H1 (cell line): ENCODE measurements around the gene PRTN3. TPM values are rescaled to one million over a fixed set of nuclear protein-coding genes. Genes with fewer than 3 reads are reported as not detected.

Experiments
- CTCF ChIA-PET: fragments of 300-600 bp; sonication (Branson Sonifier 250); formaldehyde crosslinking; loops from one replicate; lab custom pipeline; 2021; ENCODE audit not compliant: partially characterized antibody; lab: Charles Lee
- POLR2A ChIA-PET: fragments of 300-600 bp; sonication (Branson Sonifier 250); formaldehyde crosslinking; loops from one replicate; lab custom pipeline; 2021; ENCODE audit warnings: inconsistent platforms; ENCODE audit not compliant: partially characterized antibody; lab: Charles Lee
- DNase-seq, 2 experiments: peaks; one replicate each; pipeline versions ENCODE4 v3.0.0 to v3.0.0-alpha.2; 2010 to 2022; ENCODE audit warnings: low spot score in 2 of 2, low read depth in 1 of 2, mixed read lengths in 1 of 2
- FAIRE-seq: peaks from 2 replicates; lab custom pipeline; 2011; peaks lifted over from hg19 to GRCh38; lab: Jason Lieb, UNC
- H2AFZ ChIP-seq: 2 replicates; pipeline ENCODE4 v1.8.1; 2012; ENCODE audit warnings: low read length, inconsistent platforms
- H2AK5ac ChIP-seq: 2 replicates; pipeline ENCODE4 v1.6.1; 2013; ENCODE audit warnings: low read depth, low read length
- H2BK120ac ChIP-seq: replicated peaks from 2 replicates; pipeline ENCODE3; 2013; ENCODE audit warnings: low read depth, low read length, inconsistent platforms
- H2BK12ac ChIP-seq: 2 replicates; pipeline ENCODE4 v1.6.1; 2013; ENCODE audit warnings: low read depth, low read length
- H2BK15ac ChIP-seq: 2 replicates; pipeline ENCODE4 v1.6.1; 2013; ENCODE audit warnings: low read length
- H2BK20ac ChIP-seq: 2 replicates; pipeline ENCODE4 v1.6.1; 2013; ENCODE audit warnings: low read length
- H2BK5ac ChIP-seq: 2 replicates; pipeline ENCODE4 v1.6.1; 2013; ENCODE audit warnings: low read depth, low read length
- H3K14ac ChIP-seq: 2 replicates; pipeline ENCODE4 v1.6.1; 2013; ENCODE audit warnings: inconsistent platforms; ENCODE audit not compliant: insufficient read length
- H3K18ac ChIP-seq: 2 replicates; pipeline ENCODE4 v1.6.1; 2013; ENCODE audit warnings: low read length; ENCODE audit errors: extremely low read depth
- H3K23ac ChIP-seq: 2 replicates; pipeline ENCODE4 v1.6.1; 2013; ENCODE audit warnings: inconsistent platforms; ENCODE audit not compliant: insufficient read length
- H3K23me2 ChIP-seq: 2 replicates; pipeline ENCODE4 v1.6.1; 2013; ENCODE audit warnings: low read depth, low read length
- H3K27ac ChIP-seq: 2 replicates; pipeline ENCODE4 v1.6.1; 2011; ENCODE audit warnings: low read depth, low read length, inconsistent platforms
- H3K27me3 ChIP-seq, 4 experiments: replicated peaks in 1 of 4; 1 replicate in 1 of 4; 2 replicates in 3 of 4; pipeline versions ENCODE4 v1.6.1 to v1.8.1; 2011 to 2013; ENCODE audit warnings: low read length in 3 of 4, mild to moderate bottlenecking in 3 of 4, inconsistent platforms in 2 of 4, mixed read lengths in 2 of 4, moderate library complexity in 1 of 4; ENCODE audit not compliant: control insufficient read depth in 3 of 4, insufficient read depth in 3 of 4; ENCODE audit errors: extremely low read depth in 1 of 4
- H3K36me3 ChIP-seq, 4 experiments: 2 replicates each; pipeline versions ENCODE4 v1.6.1 to v1.8.1; 2011 to 2013; ENCODE audit warnings: mild to moderate bottlenecking in 4 of 4, low read length in 3 of 4, moderate library complexity in 2 of 4, control low read depth in 1 of 4, inconsistent platforms in 1 of 4; ENCODE audit not compliant: insufficient read depth in 4 of 4, control insufficient read depth in 2 of 4
- H3K4ac ChIP-seq: replicated peaks from 2 replicates; pipeline ENCODE3; 2013; ENCODE audit warnings: low read length, low read depth, mixed read lengths, inconsistent platforms; ENCODE audit not compliant: insufficient read length
- H3K4me1 ChIP-seq, 4 experiments: replicated peaks in 1 of 4; 1 replicate in 1 of 4; 2 replicates in 3 of 4; pipeline versions ENCODE4 v1.6.1 to v1.8.1; 2011 to 2013; ENCODE audit warnings: low read length in 3 of 4, inconsistent platforms in 2 of 4, mixed read lengths in 1 of 4; ENCODE audit not compliant: insufficient read depth in 4 of 4, control insufficient read depth in 3 of 4
- H3K4me2 ChIP-seq, 2 experiments: 2 replicates each; pipeline versions ENCODE4 v1.6.1 to v1.8.1; 2011 to 2013; ENCODE audit warnings: low read depth in 2 of 2, low read length in 2 of 2, control low read depth in 1 of 2, inconsistent platforms in 1 of 2, mild to moderate bottlenecking in 1 of 2; ENCODE audit not compliant: insufficient read depth in 1 of 2
- H3K4me3 ChIP-seq, 4 experiments: fragments of 200-600, 300-600 bp in 1 of 4; sonication (generic), shearing (Covaris generic), sonication (Bioruptor Twin) in 1 of 4; 2 replicates each; pipeline versions ENCODE4 v1.5.1 to v1.8.1; 2011 to 2016; ENCODE audit warnings: low read length in 4 of 4, low read depth in 3 of 4, control low read depth in 2 of 4, inconsistent platforms in 2 of 4, mild to moderate bottlenecking in 2 of 4, mixed read lengths in 1 of 4, moderate library complexity in 1 of 4; ENCODE audit not compliant: insufficient read depth in 2 of 4; ENCODE audit errors: extremely low read depth in 1 of 4
- H3K56ac ChIP-seq: replicated peaks from 2 replicates; pipeline ENCODE3; 2013; ENCODE audit warnings: low read depth, mild to moderate bottlenecking, mixed read lengths, low read length, inconsistent platforms; ENCODE audit not compliant: insufficient read length
- H3K79me1 ChIP-seq: 2 replicates; pipeline ENCODE4 v1.6.1; 2013; ENCODE audit warnings: low read depth, low read length, control low read depth
- H3K79me2 ChIP-seq, 2 experiments: 2 replicates each; pipeline versions ENCODE4 v1.6.1 to v1.8.1; 2012 to 2013; ENCODE audit warnings: low read length in 2 of 2, mild to moderate bottlenecking in 2 of 2, inconsistent platforms in 1 of 2; ENCODE audit not compliant: insufficient read depth in 2 of 2, control insufficient read depth in 1 of 2
- H3K9ac ChIP-seq, 4 experiments: replicated peaks in 1 of 4; 1 replicate in 1 of 4; 2 replicates in 3 of 4; pipeline versions ENCODE4 v1.6.1 to v1.8.1; 2011 to 2013; ENCODE audit warnings: low read depth in 3 of 4, low read length in 3 of 4, control low read depth in 2 of 4, mild to moderate bottlenecking in 2 of 4, moderate library complexity in 2 of 4, inconsistent platforms in 1 of 4; ENCODE audit errors: extremely low read depth in 1 of 4
- H3K9me3 ChIP-seq, 2 experiments: 2 replicates each; pipeline versions ENCODE4 v1.6.1 to v1.8.1; 2012 to 2013; ENCODE audit warnings: mild to moderate bottlenecking in 2 of 2, moderate library complexity in 2 of 2, control low read depth in 1 of 2, inconsistent platforms in 1 of 2, low read depth in 1 of 2, low read length in 1 of 2, mixed read lengths in 1 of 2; ENCODE audit not compliant: insufficient read depth in 2 of 2
- H4K20me1 ChIP-seq, 2 experiments: replicated peaks in 1 of 2; 2 replicates each; pipeline versions ENCODE3 to v1.8.1; 2011 to 2013; ENCODE audit warnings: inconsistent platforms in 2 of 2, low read length in 2 of 2, mild to moderate bottlenecking in 1 of 2; ENCODE audit not compliant: insufficient read depth in 2 of 2, control insufficient read depth in 1 of 2
- H4K5ac ChIP-seq: 2 replicates; pipeline ENCODE4 v1.6.1; 2013; ENCODE audit warnings: low read length, low read depth, mixed read lengths, inconsistent platforms; ENCODE audit not compliant: insufficient read length
- H4K8ac ChIP-seq: 2 replicates; pipeline ENCODE4 v1.8.0; 2013; ENCODE audit warnings: mild to moderate bottlenecking, moderate library complexity, low read length, inconsistent platforms; ENCODE audit not compliant: insufficient read depth; ENCODE audit errors: extremely low read depth
- H4K91ac ChIP-seq: replicated peaks from 2 replicates; pipeline ENCODE3; 2013; ENCODE audit warnings: low read length, mixed read lengths, inconsistent platforms; ENCODE audit not compliant: insufficient read length
- JUN ChIP-seq: IDR thresholded peaks from 2 replicates; pipeline ENCODE4 v1.6.1; 2011; ENCODE audit warnings: low read depth, mild to moderate bottlenecking, improper control_type of control experiment, low read length
- RAD21 ChIP-seq, 2 experiments: IDR thresholded peaks in 1 of 2; conservative IDR thresholded peaks in 1 of 2; 2 replicates each; pipeline ENCODE4 v1.6.1; 2011; ENCODE audit warnings: low read depth in 2 of 2, low read length in 2 of 2, improper control_type of control experiment in 1 of 2, inconsistent platforms in 1 of 2, mild to moderate bottlenecking in 1 of 2, moderate library complexity in 1 of 2
- WGBS, 2 experiments: shearing (Covaris generic) in 1 of 2; methylation state at CpG; one replicate each; pipeline versions ENCODE4 v1.1.6 to v1.1.7; 2013 to 2015; ENCODE audit warnings: low lambda C conversion rate in 2 of 2, mixed read lengths in 2 of 2, inconsistent platforms in 1 of 2, low coverage in 1 of 2, missing lambda C conversion rate in 1 of 2; ENCODE audit not compliant: insufficient replicate concordance in 2 of 2, insufficient coverage in 1 of 2, insufficient read length in 1 of 2; ENCODE audit errors: extremely low coverage in 1 of 2, missing lambda C conversion rate in 1 of 2; 5-methylcytosine and 5-hydroxymethylcytosine counted together
- polyA plus RNA-seq, 7 experiments: library from polyadenylated mRNA; depleted of rRNA in 3 of 7; stranded (reverse) in 5 of 7; unstranded in 2 of 7; fragments of >200 nt in 5 of 7; fragments of 200-250 nt in 2 of 7; gene quantifications; 1 replicate in 5 of 7; 2 replicates in 1 of 7; 4 replicates in 1 of 7; pipeline versions ENCODE4 v1.2.1 to v1.2.3, GENCODE V29; 2011 to 2013; ENCODE audit warnings: missing spikeins in 2 of 7, mixed read lengths in 2 of 7
- total RNA-seq: library from RNA; stranded (reverse); fragmentation: NEBNext Ultra II Directional; extraction: Animal tissue kit (Norgen Biotek cat#: 25700); gene quantifications from 2 replicates; pipeline ENCODE4 v1.2.1, GENCODE V29; 2021

PRTN3 gene
- total and polyA plus RNA-seq, 2 of the 8 experiments (the other 6 are each of a cell fraction or from before 2014, with no cell fraction given), result 0.39 to 2.1 TPM

DNA sequence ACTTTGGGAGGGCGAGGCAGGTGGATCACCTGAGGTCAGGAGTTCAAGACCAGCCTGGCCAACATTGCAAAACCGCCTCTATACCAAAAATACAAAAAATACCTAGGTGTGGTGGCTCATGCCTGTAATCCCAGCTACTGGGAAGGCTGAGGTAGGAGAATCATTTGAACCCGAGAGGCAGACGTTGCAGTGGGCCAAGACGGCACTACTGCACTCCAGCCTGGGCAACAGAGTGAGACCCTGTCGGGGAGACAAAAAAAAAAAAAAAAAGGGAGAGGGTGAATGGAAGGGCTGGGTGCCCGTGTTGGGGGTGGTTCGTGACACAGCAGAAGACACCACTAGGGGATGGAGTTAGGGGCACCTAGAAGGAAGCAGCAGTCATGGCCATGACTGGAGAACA, 29.5 kb downstream of the PRTN3 start:
- Histone ChIP-seq H3K36me3 (peaks cover 0 to 17% (median 0%) of the 10 kb centered on the region in 4 experiments; a peak in 2 of 8 replicates), H3K14ac (no peak overlapping the region), H2AK5ac (no peak overlapping the region), H2BK12ac (no peak overlapping the region), H3K9me3 (peaks cover 0 to 3% of the 10 kb centered on the region in 2 experiments; a peak in 1 of 4 replicates), H3K4me2 (no peak overlapping the region), H4K8ac (no peak overlapping the region), H3K23ac (no peak overlapping the region), H3K23me2 (no peaks in the 10 kb centered on the region), H3K4ac (no peak overlapping the region), H2BK15ac (no peak overlapping the region), H4K5ac (no peak overlapping the region), H2BK120ac (no peak overlapping the region), H3K79me2 (no peaks in the 10 kb centered on the region), H2BK20ac (no peak overlapping the region), H3K4me1 (peaks cover 3 to 22% (median 7%) of the 10 kb centered on the region in 4 experiments), H3K9ac (no peak overlapping the region), H4K20me1 (peaks cover 4 to 9% of the 10 kb centered on the region in 2 experiments), H4K91ac (no peak overlapping the region), H2BK5ac (no peak overlapping the region), H3K56ac (no peak overlapping the region), H3K18ac (no peak overlapping the region), H3K27ac (no peak overlapping the region), H3K79me1 (no peaks in the 10 kb centered on the region; the same call in 1 of the 2 replicates), H3K4me3 (no peak overlapping the region), H3K27me3 (no peaks in the 10 kb centered on the region), H2AFZ (no peak overlapping the region)
- DNase-seq (no peak), FAIRE-seq (no peak)
- ChIA-PET POLR2A (interaction anchor here (0.8 kb wide), 1 partner anchor 18 kb away, joined by 4 read pairs; the partner anchor contains the start of gene ELANE), CTCF (interaction anchor here (1.5 to 2.8 kb wide), 2 partner anchors 13 to 48 kb away, joined by 3 to 10 read pairs; no protein-coding TSS in a partner anchor)
- WGBS, 2 experiments, result 89% methylated on average over 7 of the region's 8 CpGs; no CpG with 5 or more reads in 1 of the 2 experiments
- TF ChIP-seq RAD21 (IDR thresholded peaks at IDR 0.05 in 1 of 2, conservative IDR thresholded peaks at IDR 0.05 in 1 of 2; ENCODE audit: low read depth in 2 of 2, low read length in 2 of 2) (no peak), JUN (no peak)
